Measurements from ENCODE around the gene NPR2. TPM values are rescaled to one million over a fixed set of nuclear protein-coding genes. Genes with fewer than 3 reads are reported as not detected.

The NPR2 gene
- total and polyA plus RNA-seq, 2 experiments from 2014 or later: 12.2 to 13.9 TPM

DNA sequence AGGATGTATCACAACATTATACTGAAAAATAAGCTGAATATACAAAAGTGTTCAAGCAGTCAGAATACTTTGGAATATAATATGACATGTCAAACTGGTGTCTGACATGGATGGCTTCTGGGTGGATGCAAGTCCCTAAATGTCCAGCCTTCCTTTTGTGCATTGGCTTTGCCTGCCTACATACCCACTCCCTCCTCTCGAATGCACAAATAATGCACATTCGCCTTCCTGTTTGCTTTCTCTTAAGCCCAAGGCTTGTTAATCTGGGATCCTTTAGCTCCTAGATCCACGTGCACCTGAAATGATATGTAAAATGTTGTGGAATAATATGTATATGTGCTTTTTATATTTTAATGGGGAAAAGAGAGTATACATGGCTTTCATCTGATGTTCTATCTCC lies 12.9 kb upstream of the NPR2 start:
- H2AFZ ChIP-seq: no peak overlapping the region
- H3K36me3 ChIP-seq (replicated peaks; ENCODE audit: insufficient read depth, low read depth): no peaks in the 10 kb centered on the region
- H4K20me1 ChIP-seq (ENCODE audit: insufficient read depth, poor library complexity, severe bottlenecking): no peaks in the 10 kb centered on the region
- no peaks in the 10 kb centered on the region for H3K9me2 ChIP-seq (replicated peaks; ENCODE audit: insufficient read depth)
- H3K27ac ChIP-seq: no peak overlapping the region
- peaks cover 3% of the 10 kb centered on the region for H3K79me2 ChIP-seq
- H3K27me3 ChIP-seq: no peaks in the 10 kb centered on the region
- WGBS (ENCODE audit: low lambda C conversion rate, missing lambda C conversion rate): 82% methylated on average over 3 of the region's 3 CpGs
- H3K9me3 ChIP-seq (ENCODE audit: low read depth): no peaks in the 10 kb centered on the region
- no peak overlapping the region for H3K4me3 ChIP-seq
- no peak overlapping the region for H3K4me2 ChIP-seq
- no peak for DNase-seq (ENCODE audit: low spot score)
- TF ChIP-seq EZH2 (IDR thresholded peaks at IDR 0.05; ENCODE audit: borderline replicate concordance): no peak
- TF ChIP-seq EZH2phosphoT487 (IDR thresholded peaks at IDR 0.05; ENCODE audit: low read depth, severe bottlenecking, unreplicated experiment): no peak
- no peak for TF ChIP-seq CTCF (IDR thresholded peaks at IDR 0.05; ENCODE audit: poor library complexity)
- H3K4me1 ChIP-seq (ENCODE audit: insufficient read depth): no peaks in the 10 kb centered on the region

- H3K27me3 ChIP-seq: no peaks in the 10 kb centered on the region
- no peak overlapping the region for H3K27ac ChIP-seq
- H3K4me2 ChIP-seq: no peak overlapping the region
- H3K9me2 ChIP-seq (replicated peaks; ENCODE audit: insufficient read depth): no peaks in the 10 kb centered on the region
- no peaks in the 10 kb centered on the region for H3K4me1 ChIP-seq (ENCODE audit: insufficient read depth)
- TF ChIP-seq CTCF (IDR thresholded peaks at IDR 0.05; ENCODE audit: poor library complexity) (no peak), EZH2phosphoT487 (IDR thresholded peaks at IDR 0.05; ENCODE audit: low read depth, severe bottlenecking, unreplicated experiment) (no peak), EZH2 (IDR thresholded peaks at IDR 0.05; ENCODE audit: borderline replicate concordance) (no peak)
- no peak overlapping the region for H3K4me3 ChIP-seq
- no peaks in the 10 kb centered on the region for H3K79me2 ChIP-seq
- H2AFZ ChIP-seq: no peak overlapping the region
- 80% methylated on average over 2 of the region's 2 CpGs for WGBS (ENCODE audit: low lambda C conversion rate, missing lambda C conversion rate)
- H3K36me3 ChIP-seq (replicated peaks; ENCODE audit: insufficient read depth, low read depth): no peaks in the 10 kb centered on the region
- DNase-seq (ENCODE audit: low spot score): no peak
- no peaks in the 10 kb centered on the region for H3K9me3 ChIP-seq (ENCODE audit: low read depth)
- no peaks in the 10 kb centered on the region for H4K20me1 ChIP-seq (ENCODE audit: insufficient read depth, poor library complexity, severe bottlenecking)
Measured at GRCh38 chr9:35781066-35781465, 10.3 kb upstream of the NPR2 start.

DNA sequence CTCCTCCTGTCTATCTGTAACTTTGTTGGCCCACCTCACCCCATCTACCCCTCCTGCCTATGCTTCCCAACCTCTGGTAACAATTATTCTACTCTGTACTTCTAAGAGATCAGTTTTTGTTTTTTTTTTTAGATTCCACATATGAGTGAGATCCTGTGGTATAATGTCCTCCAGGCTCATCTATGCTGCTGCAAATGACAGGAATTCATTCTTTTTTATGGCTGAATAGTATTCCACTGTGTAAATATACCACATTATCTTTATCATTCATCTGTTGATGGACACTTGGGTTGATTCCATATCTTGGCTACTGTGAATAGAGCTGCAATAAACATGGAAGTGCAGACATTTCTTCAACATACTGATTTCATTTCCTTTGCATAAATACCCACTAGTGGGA lies 8.0 kb upstream of the NPR2 start:
- DNase-seq (ENCODE audit: low spot score): no peak
- no peaks in the 10 kb centered on the region for H3K9me2 ChIP-seq (replicated peaks; ENCODE audit: insufficient read depth)
- no peak overlapping the region for H2AFZ ChIP-seq
- H3K4me2 ChIP-seq: no peak overlapping the region
- H3K4me3 ChIP-seq: no peak overlapping the region
- H4K20me1 ChIP-seq (ENCODE audit: insufficient read depth, poor library complexity, severe bottlenecking): no peaks in the 10 kb centered on the region
- no peak overlapping the region for H3K27ac ChIP-seq
- H3K36me3 ChIP-seq (replicated peaks; ENCODE audit: insufficient read depth, low read depth): no peaks in the 10 kb centered on the region
- no peaks in the 10 kb centered on the region for H3K27me3 ChIP-seq
- TF ChIP-seq EZH2 (IDR thresholded peaks at IDR 0.05; ENCODE audit: borderline replicate concordance) (no peak), CTCF (IDR thresholded peaks at IDR 0.05; ENCODE audit: poor library complexity) (no peak), EZH2phosphoT487 (IDR thresholded peaks at IDR 0.05; ENCODE audit: low read depth, severe bottlenecking, unreplicated experiment) (no peak)
- H3K4me1 ChIP-seq (ENCODE audit: insufficient read depth): no peaks in the 10 kb centered on the region
- no peaks in the 10 kb centered on the region for H3K9me3 ChIP-seq (ENCODE audit: low read depth)
- no peaks in the 10 kb centered on the region for H3K79me2 ChIP-seq

DNA sequence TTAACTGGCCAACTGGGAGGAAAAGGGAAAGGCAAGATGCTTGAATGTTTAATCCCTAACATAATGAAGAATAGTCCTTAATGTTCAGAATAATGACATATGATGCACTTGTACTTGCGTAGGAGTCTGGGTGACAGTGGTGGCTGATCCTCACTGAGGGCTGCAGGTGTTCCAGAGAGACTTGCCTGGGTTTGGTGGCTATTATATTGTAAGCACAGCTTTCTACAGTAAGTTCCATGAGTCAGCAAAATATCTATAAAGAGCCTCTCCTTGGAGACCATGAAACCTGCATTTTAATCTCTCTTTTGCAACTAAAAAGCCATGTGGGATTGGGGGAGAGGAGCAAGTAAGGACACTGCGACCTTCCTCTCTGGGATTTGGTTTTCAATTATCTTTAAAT lies 1.9 kb upstream of the NPR2 start:
- TF ChIP-seq EZH2phosphoT487 (IDR thresholded peaks at IDR 0.05; ENCODE audit: low read depth, severe bottlenecking, unreplicated experiment) (no peak), CTCF (IDR thresholded peaks at IDR 0.05; ENCODE audit: poor library complexity) (no peak), EZH2 (IDR thresholded peaks at IDR 0.05; ENCODE audit: borderline replicate concordance) (no peak)
- no peaks in the 10 kb centered on the region for H4K20me1 ChIP-seq (ENCODE audit: insufficient read depth, poor library complexity, severe bottlenecking)
- H3K4me1 ChIP-seq (ENCODE audit: insufficient read depth): peaks cover 15% of the 10 kb centered on the region
- H3K4me3 ChIP-seq: no peak overlapping the region
- no peak for DNase-seq (ENCODE audit: low spot score)
- no peak overlapping the region for H2AFZ ChIP-seq
- H3K9me2 ChIP-seq (replicated peaks; ENCODE audit: insufficient read depth): no peaks in the 10 kb centered on the region
- WGBS (ENCODE audit: low lambda C conversion rate, missing lambda C conversion rate): 100% methylated on average over 2 of the region's 2 CpGs
- H3K27me3 ChIP-seq: no peaks in the 10 kb centered on the region
- H3K27ac ChIP-seq: no peak overlapping the region
- H3K79me2 ChIP-seq: no peaks in the 10 kb centered on the region
- no peaks in the 10 kb centered on the region for H3K36me3 ChIP-seq (replicated peaks; ENCODE audit: insufficient read depth, low read depth)
- no peak overlapping the region for H3K4me2 ChIP-seq
- no peaks in the 10 kb centered on the region for H3K9me3 ChIP-seq (ENCODE audit: low read depth)

Measured in hepatocyte (in vitro differentiated cells).